GM18873 (cell line): ENCODE results near the gene NGRN.
"Not testable (repeated sequence)": the region's sequence is repeated elsewhere in the genome, so short reads cannot be mapped to it uniquely, and the experiment has no call there.

Experiments
- ATAC-seq: cut with Tn5 transposase; IDR thresholded peaks from one replicate; pipeline ENCODE4 v1.9.1; 2021; ENCODE audit warnings: mild to moderate bottlenecking, moderate library complexity, moderate number of reproducible peaks; ENCODE audit not compliant: unreplicated experiment, low FRiP score

NGRN gene

GRCh38 chr15:90233387-90234095, 31.9 kb upstream of the NGRN start, which contains the start of gene CIB1:
Gene CIB1 (minus strand): TSS chr15:90233941. CDS start chr15:90233885, 56 bp downstream.
- ATAC-seq: peak; percentile 62

GRCh38 chr15:90234096-90234988, 31.1 kb upstream of the NGRN start, which contains the start of gene GDPGP1:
Gene GDPGP1 (plus strand): TSS chr15:90234209. CDS start chr15:90240909, 6,700 bp downstream.
- peak; percentile 57 for ATAC-seq

- no peak for ATAC-seq
Observed at GRCh38 chr15:90239371-90239770, 26.1 kb upstream of the NGRN start.

GRCh38 chr15:90240856-90241255, 24.6 kb upstream of the NGRN start:
- no peak for ATAC-seq

- ATAC-seq: no peak
Observed at GRCh38 chr15:90241343-90242192, 23.9 kb upstream of the NGRN start.

- ATAC-seq: no peak
Observed at GRCh38 chr15:90243943-90244639, 21.4 kb upstream of the NGRN start.

GRCh38 chr15:90248789-90249202, 16.7 kb upstream of the NGRN start:
- no peak for ATAC-seq

- no peak for ATAC-seq
Observed at GRCh38 chr15:90249203-90249863, 16.1 kb upstream of the NGRN start, which contains the start of gene TTLL13. Gene TTLL13 (plus strand): TSS chr15:90249556. CDS start chr15:90250631, 1,075 bp downstream.

- ATAC-seq: no peak
Observed at GRCh38 chr15:90257776-90258175, 7.7 kb upstream of the NGRN start.

- ATAC-seq: peak; percentile 65
Observed at GRCh38 chr15:90259524-90259923, 5.9 kb upstream of the NGRN start.

GRCh38 chr15:90260731-90261130, 4.7 kb upstream of the NGRN start:
- ATAC-seq: not testable (repeated sequence)

GRCh38 chr15:90261811-90262210, 3.7 kb upstream of the NGRN start:
- no peak for ATAC-seq

GRCh38 chr15:90262426-90262825, 3.0 kb upstream of the NGRN start:
- ATAC-seq: no peak

GRCh38 chr15:90264671-90265070, 801 bp upstream of the NGRN start:
- no peak for ATAC-seq

GRCh38 chr15:90266061-90266431, 574 bp downstream of the NGRN start:
- ATAC-seq: no peak

GRCh38 chr15:90266485-90266884, 1.0 kb downstream of the NGRN start:
- no peak for ATAC-seq

GRCh38 chr15:90268415-90268814, 2.9 kb downstream of the NGRN start:
- no peak for ATAC-seq

- no peak for ATAC-seq
Observed at GRCh38 chr15:90270502-90271150, 5.2 kb downstream of the NGRN start.
